Heart left ventricle (tissue), 13 donors: ENCODE measurements around the gene ARHGAP24.

ENCODE experiments used
- CTCF ChIP-seq, 12 donors: fragments of 200-600 bp; sonication (generic) in 4 of 12; IDR thresholded peaks; one replicate each; pipeline versions ENCODE4 v1.5.0 to v1.8.0; 2018 to 2022; ENCODE audit warnings: antibody characterized with exemption in 12 of 12, mild to moderate bottlenecking in 5 of 12
- POLR2A ChIP-seq, 2 donors: fragments of 450-650 bp; IDR thresholded peaks; one replicate each; pipeline ENCODE4 v1.6.1; 2017; ENCODE audit warnings: antibody characterized with exemption in 2 of 2, mild to moderate bottlenecking in 2 of 2, moderate library complexity in 2 of 2
- donor health status: ischemic (EF 13 %, LVEDD 7.1; RV severe dilation, severe dysfunction).
- donor health status: DM: no; HTN: yes; CAD: no.
- donor health status: DM: no; HTN: no; CAD: no.
- donor health status: ischemic (EF 25% LVEDD 6.9; RV normal size, moderate dysfunction).
- donor health status: ischemic (EF 25% LVEDD 5.7; RV mildly dilated, moderate dysfunction).
- donor health status: ischemic (EF 35%, LVEDD 5.7; RV mildly dilated, moderate dysfunction).
- donor health status: nonischemic (EF 11% LVEDD 7.7; RV severe dilation, severe dysfunction).
- donor health status: DM: yes; HTN: yes; CAD: no.
- donor health status: PGD.
- donor health status: ischemic (EF 29% LVEDD 5.4; RV normal size, mild dysfunction).
- donor health status: nonischemic (EF 23%, LVEDD 6.1; RV moderate dilation, normal function).

DNA sequence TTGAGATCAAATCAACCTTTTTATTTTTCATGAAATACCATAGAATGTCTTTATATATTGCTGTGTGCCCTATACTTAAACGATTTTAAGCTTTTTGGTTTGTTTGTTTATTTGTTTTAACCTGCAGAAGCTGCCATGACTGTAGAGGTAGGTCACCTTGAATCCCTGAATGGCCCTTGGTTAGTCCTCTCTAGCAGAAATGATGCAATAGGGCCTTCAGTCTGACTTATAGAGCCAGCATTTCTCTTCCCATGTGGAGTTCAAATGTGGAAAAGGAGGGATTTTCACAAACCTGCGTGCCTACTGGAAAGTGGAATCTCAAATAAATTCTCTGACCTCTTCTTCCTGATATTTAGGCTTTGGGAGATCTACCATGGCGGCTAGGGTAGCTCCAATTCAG, 557.0 kb downstream of the ARHGAP24 start:
- TF ChIP-seq POLR2A (IDR thresholded peaks at IDR 0.05) (no peak), CTCF (IDR thresholded peaks at IDR 0.05) (no peak)
